Liver (tissue), 9 donors: ENCODE measurements around the gene EN2. TPM values are rescaled to one million over a fixed set of nuclear protein-coding genes. Genes with fewer than 3 reads are reported as not detected.

Source experiments
- DNase-seq: peaks from one replicate; pipeline ENCODE4 v3.0.0-alpha.2; 2017; ENCODE audit warnings: low spot score
- H3K27ac ChIP-seq, 2 donors: one replicate each; pipeline ENCODE4 v1.7.0; 2013; ENCODE audit warnings: inconsistent platforms in 2 of 2, low read length in 2 of 2, control low read depth in 1 of 2, low read depth in 1 of 2, mild to moderate bottlenecking in 1 of 2
- H3K27me3 ChIP-seq, 4 donors: one replicate each; pipeline versions ENCODE4 v1.6.1 to v1.7.0; 2013; ENCODE audit warnings: low read length in 3 of 4, inconsistent platforms in 1 of 4, mild to moderate bottlenecking in 1 of 4, moderate library complexity in 1 of 4; ENCODE audit not compliant: control insufficient read depth in 4 of 4, insufficient read depth in 4 of 4
- H3K36me3 ChIP-seq, 4 donors: one replicate each; pipeline versions ENCODE4 v1.6.1 to v1.7.0; 2013; ENCODE audit warnings: low read length in 3 of 4, mild to moderate bottlenecking in 3 of 4, low read depth in 1 of 4, moderate library complexity in 1 of 4; ENCODE audit not compliant: control insufficient read depth in 4 of 4, insufficient read depth in 3 of 4
- H3K4me1 ChIP-seq, 4 donors: one replicate each; pipeline versions ENCODE4 v1.6.1 to v1.7.0; 2013; ENCODE audit warnings: low read length in 3 of 4, mild to moderate bottlenecking in 3 of 4, moderate library complexity in 1 of 4; ENCODE audit not compliant: control insufficient read depth in 4 of 4, insufficient read depth in 4 of 4
- H3K4me3 ChIP-seq, 3 donors: one replicate each; pipeline versions ENCODE4 v1.6.1 to v1.7.0; 2013; ENCODE audit warnings: low read length in 3 of 3, control low read depth in 1 of 3, low read depth in 1 of 3, mild to moderate bottlenecking in 1 of 3
- H3K9ac ChIP-seq, 2 donors: one replicate each; pipeline ENCODE4 v1.7.0; 2013; ENCODE audit warnings: low read length in 2 of 2, mild to moderate bottlenecking in 2 of 2, moderate library complexity in 2 of 2, control low read depth in 1 of 2, low read depth in 1 of 2
- H3K9me3 ChIP-seq, 4 donors: one replicate each; pipeline versions ENCODE4 v1.6.1 to v1.7.0; 2013; ENCODE audit warnings: low read length in 3 of 4; ENCODE audit not compliant: control insufficient read depth in 4 of 4
- EGR1 ChIP-seq, 2 donors: IDR thresholded peaks; 2 replicates each; pipeline ENCODE4 v1.6.1; 2016 to 2018; ENCODE audit warnings: antibody characterized with exemption in 2 of 2, low read depth in 2 of 2
- FOXA1 ChIP-seq: IDR thresholded peaks from 2 replicates; pipeline ENCODE4 v1.6.1; 2016; ENCODE audit warnings: antibody characterized with exemption
- FOXA2 ChIP-seq: IDR thresholded peaks from 2 replicates; pipeline ENCODE4 v1.6.1; 2016; ENCODE audit warnings: antibody characterized with exemption
- GABPA ChIP-seq, 2 donors: IDR thresholded peaks in 1 of 2; conservative IDR thresholded peaks in 1 of 2; 2 replicates each; pipeline ENCODE4 v1.6.1; 2016; ENCODE audit warnings: antibody characterized with exemption in 2 of 2, mild to moderate bottlenecking in 1 of 2, moderate library complexity in 1 of 2
- HNF4A ChIP-seq, 2 donors: conservative IDR thresholded peaks; 2 replicates each; pipeline ENCODE4 v1.6.1; 2016; ENCODE audit warnings: antibody characterized with exemption in 2 of 2, mild to moderate bottlenecking in 2 of 2
- HNF4G ChIP-seq: IDR thresholded peaks from 2 replicates; pipeline ENCODE4 v1.6.1; 2016; ENCODE audit warnings: antibody characterized with exemption
- RAD21 ChIP-seq, 2 donors: IDR thresholded peaks; 2 replicates each; pipeline ENCODE4 v1.6.1; 2016; ENCODE audit warnings: antibody characterized with exemption in 2 of 2, mild to moderate bottlenecking in 2 of 2
- WGBS: extraction: QIAGEN DNeasy Blood & Tissue Kit; methylation state at CpG from one replicate; pipeline ENCODE4 v1.1.7; 2013; 5-methylcytosine and 5-hydroxymethylcytosine counted together
- polyA plus RNA-seq, 2 donors: library from polyadenylated mRNA; stranded (reverse) in 1 of 2; unstranded in 1 of 2; fragments of 200-250 nt in 1 of 2; fragments of >200 nt in 1 of 2; fragmentation: Nextera tagmentation in 1 of 2; extraction: Ambion mirVana in 1 of 2; gene quantifications; one replicate each; pipeline versions ENCODE4 v1.2.1 to v1.2.3, GENCODE V29; 2013 to 2015
- total RNA-seq, 2 donors: library from RNA; depleted of rRNA; stranded (reverse); fragments of >200 nt; gene quantifications; one replicate each; pipeline ENCODE4 v1.2.3, GENCODE V29; 2014
- TF ChIP-seq, protein P1 (sequence below): fragments of 150-350 bp; IDR thresholded peaks from 2 replicates; pipeline ENCODE4 v1.5.1; 2017; ENCODE audit warnings: improper control_type of control experiment, low read depth, low read length; ENCODE audit not compliant: missing input control
- TF ChIP-seq, protein P2 (sequence below): IDR thresholded peaks from 2 replicates; pipeline ENCODE4 v1.6.1; 2016; ENCODE audit warnings: antibody characterized with exemption, mild to moderate bottlenecking
- donor health status: healthy.
- donor health status: healthy.
- donor health status: healthy.
- donor health status: healthy.
- donor health status: healthy.

Gene EN2
- total and polyA plus RNA-seq, 4 donors = under 0.01 TPM; not detected in 3

DNA sequence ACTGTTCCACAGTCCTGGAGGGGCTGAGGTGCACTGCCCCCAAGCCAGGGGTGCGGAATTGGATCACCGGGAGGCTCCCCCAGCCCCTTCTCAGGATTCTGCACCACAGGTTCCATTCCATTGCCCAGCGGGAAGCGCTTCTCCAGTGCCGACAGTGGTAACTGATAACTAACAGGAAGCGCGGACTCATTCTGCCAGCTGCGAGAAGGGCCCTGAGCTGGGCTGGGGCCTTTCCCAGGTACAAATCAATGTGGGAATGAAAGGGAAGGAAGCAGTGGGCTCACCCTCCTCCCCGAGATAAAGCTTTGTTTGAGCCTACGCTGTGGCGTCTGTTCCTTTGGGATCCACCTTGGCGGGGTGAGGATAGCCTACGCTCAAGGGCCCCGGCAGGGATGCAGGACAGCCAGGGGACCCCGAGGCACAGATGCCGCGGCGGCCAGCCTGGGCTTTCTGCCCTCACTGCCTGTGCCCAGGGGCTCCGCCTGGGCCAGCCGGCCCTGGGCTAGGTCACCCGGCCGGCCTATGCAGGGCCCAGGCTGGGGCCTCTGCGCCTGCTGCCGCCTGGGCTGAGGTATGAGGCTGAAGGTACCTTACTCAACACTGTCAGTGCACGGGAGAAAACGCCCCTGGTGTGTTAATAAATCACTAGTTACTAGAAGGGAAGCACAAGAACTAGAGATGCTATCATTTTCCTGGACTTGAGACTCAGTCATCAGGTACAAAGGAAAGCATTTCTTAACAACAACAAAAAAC, 39.4 kb downstream of the EN2 start:
- 76% methylated on average over 26 of the region's 26 CpGs for WGBS
- H3K9me3 ChIP-seq = peaks cover 0 to 3% (median 0%) of the 10 kb centered on the region in 4 donors
- H3K9ac ChIP-seq = no peak overlapping the region
- H3K4me1 ChIP-seq = no peaks in the 10 kb centered on the region
- H3K27me3 ChIP-seq = peaks cover 0 to 14% (median 10%) of the 10 kb centered on the region in 4 donors
- TF ChIP-seq FOXA1 = no peak
- no peak for TF ChIP-seq FOXA2
- TF ChIP-seq, protein P1, sequence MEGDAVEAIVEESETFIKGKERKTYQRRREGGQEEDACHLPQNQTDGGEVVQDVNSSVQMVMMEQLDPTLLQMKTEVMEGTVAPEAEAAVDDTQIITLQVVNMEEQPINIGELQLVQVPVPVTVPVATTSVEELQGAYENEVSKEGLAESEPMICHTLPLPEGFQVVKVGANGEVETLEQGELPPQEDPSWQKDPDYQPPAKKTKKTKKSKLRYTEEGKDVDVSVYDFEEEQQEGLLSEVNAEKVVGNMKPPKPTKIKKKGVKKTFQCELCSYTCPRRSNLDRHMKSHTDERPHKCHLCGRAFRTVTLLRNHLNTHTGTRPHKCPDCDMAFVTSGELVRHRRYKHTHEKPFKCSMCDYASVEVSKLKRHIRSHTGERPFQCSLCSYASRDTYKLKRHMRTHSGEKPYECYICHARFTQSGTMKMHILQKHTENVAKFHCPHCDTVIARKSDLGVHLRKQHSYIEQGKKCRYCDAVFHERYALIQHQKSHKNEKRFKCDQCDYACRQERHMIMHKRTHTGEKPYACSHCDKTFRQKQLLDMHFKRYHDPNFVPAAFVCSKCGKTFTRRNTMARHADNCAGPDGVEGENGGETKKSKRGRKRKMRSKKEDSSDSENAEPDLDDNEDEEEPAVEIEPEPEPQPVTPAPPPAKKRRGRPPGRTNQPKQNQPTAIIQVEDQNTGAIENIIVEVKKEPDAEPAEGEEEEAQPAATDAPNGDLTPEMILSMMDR = no peak
- no peak for TF ChIP-seq EGR1 (IDR thresholded peaks at IDR 0.05; ENCODE audit: low read depth in 2 of 2)
- H3K36me3 ChIP-seq = no peaks in the 10 kb centered on the region
- no peak overlapping the region for H3K27ac ChIP-seq
- H3K4me3 ChIP-seq = no peak overlapping the region
- DNase-seq = no peak

DNA sequence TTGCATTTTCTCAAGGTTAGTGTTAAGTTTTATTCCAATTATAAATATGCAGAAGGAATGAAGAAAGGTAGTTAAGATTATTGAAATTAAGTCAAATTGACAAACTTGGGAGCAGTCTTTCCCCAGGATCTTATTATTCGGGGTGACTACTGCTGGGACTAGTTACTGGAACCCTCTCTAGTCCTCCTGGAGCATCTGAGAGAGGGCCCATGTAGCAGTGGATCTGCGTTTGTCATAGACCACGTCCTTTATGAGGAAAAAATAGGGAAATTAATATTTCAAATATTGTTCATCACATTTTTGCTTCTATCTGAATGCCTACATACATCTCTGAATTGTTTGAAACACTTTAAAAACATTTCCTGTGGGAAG, 47.5 kb downstream of the EN2 start:
- H3K4me3 ChIP-seq = no peak overlapping the region
- H3K27ac ChIP-seq = no peak overlapping the region
- no peak for DNase-seq
- peaks cover 0 to 8% (median 3%) of the 10 kb centered on the region in 4 donors for H3K4me1 ChIP-seq
- H3K9me3 ChIP-seq = peaks cover 0 to 10% (median 1%) of the 10 kb centered on the region in 4 donors
- no peaks in the 10 kb centered on the region for H3K36me3 ChIP-seq
- no peak overlapping the region for H3K9ac ChIP-seq
- WGBS = 37% methylated on average over 3 of the region's 3 CpGs
- H3K27me3 ChIP-seq = peaks cover 0 to 45% (median 27%) of the 10 kb centered on the region in 4 donors
- TF ChIP-seq GABPA (IDR thresholded peaks at IDR 0.05 in 1 of 2, conservative IDR thresholded peaks at IDR 0.05 in 1 of 2) (no peak), HNF4A (conservative IDR thresholded peaks at IDR 0.05) (no peak), FOXA1 (no peak), HNF4G (no peak), RAD21 (IDR thresholded peaks at IDR 0.05) (no peak)
- TF ChIP-seq, protein P2, sequence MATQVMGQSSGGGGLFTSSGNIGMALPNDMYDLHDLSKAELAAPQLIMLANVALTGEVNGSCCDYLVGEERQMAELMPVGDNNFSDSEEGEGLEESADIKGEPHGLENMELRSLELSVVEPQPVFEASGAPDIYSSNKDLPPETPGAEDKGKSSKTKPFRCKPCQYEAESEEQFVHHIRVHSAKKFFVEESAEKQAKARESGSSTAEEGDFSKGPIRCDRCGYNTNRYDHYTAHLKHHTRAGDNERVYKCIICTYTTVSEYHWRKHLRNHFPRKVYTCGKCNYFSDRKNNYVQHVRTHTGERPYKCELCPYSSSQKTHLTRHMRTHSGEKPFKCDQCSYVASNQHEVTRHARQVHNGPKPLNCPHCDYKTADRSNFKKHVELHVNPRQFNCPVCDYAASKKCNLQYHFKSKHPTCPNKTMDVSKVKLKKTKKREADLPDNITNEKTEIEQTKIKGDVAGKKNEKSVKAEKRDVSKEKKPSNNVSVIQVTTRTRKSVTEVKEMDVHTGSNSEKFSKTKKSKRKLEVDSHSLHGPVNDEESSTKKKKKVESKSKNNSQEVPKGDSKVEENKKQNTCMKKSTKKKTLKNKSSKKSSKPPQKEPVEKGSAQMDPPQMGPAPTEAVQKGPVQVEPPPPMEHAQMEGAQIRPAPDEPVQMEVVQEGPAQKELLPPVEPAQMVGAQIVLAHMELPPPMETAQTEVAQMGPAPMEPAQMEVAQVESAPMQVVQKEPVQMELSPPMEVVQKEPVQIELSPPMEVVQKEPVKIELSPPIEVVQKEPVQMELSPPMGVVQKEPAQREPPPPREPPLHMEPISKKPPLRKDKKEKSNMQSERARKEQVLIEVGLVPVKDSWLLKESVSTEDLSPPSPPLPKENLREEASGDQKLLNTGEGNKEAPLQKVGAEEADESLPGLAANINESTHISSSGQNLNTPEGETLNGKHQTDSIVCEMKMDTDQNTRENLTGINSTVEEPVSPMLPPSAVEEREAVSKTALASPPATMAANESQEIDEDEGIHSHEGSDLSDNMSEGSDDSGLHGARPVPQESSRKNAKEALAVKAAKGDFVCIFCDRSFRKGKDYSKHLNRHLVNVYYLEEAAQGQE = no peak

DNA sequence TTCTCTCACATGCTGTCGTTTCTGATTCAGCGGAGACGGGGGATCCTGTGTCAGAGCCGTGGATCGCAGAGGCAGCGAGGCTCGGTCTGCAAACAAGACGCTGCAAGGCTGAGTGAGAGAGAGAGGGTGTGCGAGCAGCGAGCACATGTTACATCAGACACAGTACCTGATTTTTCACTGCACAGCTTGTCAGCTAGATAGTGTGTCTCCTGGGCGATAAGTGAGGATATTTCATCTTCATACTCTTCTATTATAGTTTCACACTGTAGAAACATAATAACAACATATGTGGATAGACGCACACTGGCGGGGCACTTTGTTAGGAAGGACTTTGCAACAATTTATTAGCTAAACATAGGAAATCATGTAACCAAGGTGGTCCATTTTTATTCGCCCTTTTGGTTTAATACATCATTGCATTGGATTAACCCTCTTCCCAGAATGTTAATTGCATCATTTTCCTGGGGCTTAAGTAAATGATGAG, 49.0 kb downstream of the EN2 start:
- 13% methylated on average over 14 of the region's 14 CpGs for WGBS
- peaks cover 0 to 7% (median 1%) of the 10 kb centered on the region in 4 donors for H3K9me3 ChIP-seq

More for the DNA sequence above, 49.0 kb downstream of the EN2 start:
- TF ChIP-seq FOXA2 = no peak
- Histone ChIP-seq H3K9ac (no peak overlapping the region), H3K27ac (no peak overlapping the region), H3K4me3 (no peak overlapping the region), H3K27me3 (peaks cover 1 to 48% (median 25%) of the 10 kb centered on the region in 4 donors), H3K4me1 (peaks cover 0 to 8% (median 3%) of the 10 kb centered on the region in 4 donors), H3K36me3 (no peaks in the 10 kb centered on the region)
- no peak for DNase-seq
